H9 (cell line): Measurements from ENCODE around the gene TBR1. TPM values are rescaled to one million over a fixed set of nuclear protein-coding genes. Genes with fewer than 3 reads are reported as not detected.

Experiments
- DNase-seq: peaks from one replicate; pipeline ENCODE4 v3.0.0-alpha.2; 2017
- H2AFZ ChIP-seq: one replicate; pipeline ENCODE4 v1.6.1; 2013; ENCODE audit warnings: mild to moderate bottlenecking, low read length, control low read depth, moderate library complexity
- H2AK5ac ChIP-seq: 2 replicates; pipeline ENCODE4 v1.6.1; 2013; ENCODE audit warnings: low read length, control low read depth, mixed read lengths; ENCODE audit not compliant: insufficient read length
- H2BK120ac ChIP-seq: one replicate; pipeline ENCODE4 v1.6.1; 2013; ENCODE audit warnings: low read depth, mild to moderate bottlenecking, low read length, control low read depth, inconsistent platforms; ENCODE audit not compliant: poor library complexity, severe bottlenecking
- H2BK12ac ChIP-seq: 2 replicates; pipeline ENCODE4 v1.6.1; 2013; ENCODE audit warnings: low read length, control low read depth, mixed read lengths, low read depth; ENCODE audit not compliant: insufficient read length
- H2BK15ac ChIP-seq: 2 replicates; pipeline ENCODE4 v1.6.1; 2013; ENCODE audit warnings: low read depth, low read length, control low read depth
- H2BK20ac ChIP-seq: one replicate; pipeline ENCODE4 v1.6.1; 2013; ENCODE audit warnings: low read depth, mild to moderate bottlenecking, low read length, control low read depth, inconsistent platforms; ENCODE audit not compliant: poor library complexity, severe bottlenecking
- H2BK5ac ChIP-seq: 2 replicates; pipeline ENCODE4 v1.6.1; 2013; ENCODE audit warnings: low read length, control low read depth, mixed read lengths; ENCODE audit not compliant: insufficient read length
- H3K14ac ChIP-seq: 2 replicates; pipeline ENCODE4 v1.6.1; 2013; ENCODE audit warnings: low read length, control low read depth; ENCODE audit not compliant: insufficient read depth
- H3K18ac ChIP-seq: 2 replicates; pipeline ENCODE4 v1.6.1; 2013; ENCODE audit warnings: low read depth, mild to moderate bottlenecking, mixed read lengths, low read length, control low read depth; ENCODE audit not compliant: insufficient read length
- H3K23ac ChIP-seq: 2 replicates; pipeline ENCODE4 v1.6.1; 2013; ENCODE audit warnings: low read length, control low read depth, mixed read lengths, low read depth; ENCODE audit not compliant: insufficient read length
- H3K23me2 ChIP-seq: 2 replicates; pipeline ENCODE4 v1.6.1; 2013; ENCODE audit warnings: low read depth, mild to moderate bottlenecking, mixed read lengths, low read length, control low read depth; ENCODE audit not compliant: insufficient read length, poor library complexity, severe bottlenecking
- H3K27ac ChIP-seq: 2 replicates; pipeline ENCODE4 v1.5.1; 2013; ENCODE audit warnings: low read length, control low read depth, mixed read lengths, low read depth; ENCODE audit not compliant: insufficient read length
- H3K27me3 ChIP-seq: 2 replicates; pipeline ENCODE4 v1.6.1; 2013; ENCODE audit warnings: low read length, control low read depth, inconsistent platforms; ENCODE audit not compliant: insufficient read depth
- H3K4ac ChIP-seq: 2 replicates; pipeline ENCODE4 v1.6.1; 2013; ENCODE audit warnings: low read depth, mild to moderate bottlenecking, control low read depth, inconsistent platforms, low read length, moderate library complexity
- H3K4me1 ChIP-seq: 2 replicates; pipeline ENCODE4 v1.6.1; 2013; ENCODE audit warnings: low read length, control low read depth, inconsistent platforms; ENCODE audit not compliant: insufficient read depth
- H3K4me2 ChIP-seq: 2 replicates; pipeline ENCODE4 v1.6.1; 2013; ENCODE audit warnings: low read length, control low read depth, mixed read lengths; ENCODE audit not compliant: insufficient read length, insufficient read depth
- H3K56ac ChIP-seq: 2 replicates; pipeline ENCODE4 v1.6.1; 2013; ENCODE audit warnings: low read depth, mild to moderate bottlenecking, mixed read lengths, low read length, control low read depth; ENCODE audit not compliant: insufficient read length
- H3K79me1 ChIP-seq: 2 replicates; pipeline ENCODE4 v1.6.1; 2013; ENCODE audit warnings: low read depth, mild to moderate bottlenecking, moderate library complexity, low read length, control low read depth, inconsistent platforms; ENCODE audit not compliant: insufficient read depth, poor library complexity, severe bottlenecking
- H3K79me2 ChIP-seq: 2 replicates; pipeline ENCODE4 v1.6.1; 2013; ENCODE audit warnings: low read length, control low read depth, inconsistent platforms; ENCODE audit not compliant: insufficient read depth
- H3K9ac ChIP-seq: 2 replicates; pipeline ENCODE4 v1.6.1; 2013; ENCODE audit warnings: low read length, control low read depth, mixed read lengths; ENCODE audit not compliant: insufficient read length; ENCODE audit errors: extremely low read depth
- H3K9me3 ChIP-seq: one replicate; pipeline ENCODE4 v1.6.1; 2013; ENCODE audit warnings: low read depth, low read length, inconsistent platforms; ENCODE audit not compliant: control insufficient read depth
- H3T11ph ChIP-seq: one replicate; pipeline ENCODE4 v1.6.1; 2013; ENCODE audit warnings: mild to moderate bottlenecking, low read length, control low read depth, inconsistent platforms
- H4K20me1 ChIP-seq: one replicate; pipeline ENCODE4 v1.6.1; 2013; ENCODE audit not compliant: control insufficient read depth, insufficient read length, insufficient read depth
- H4K5ac ChIP-seq: 2 replicates; pipeline ENCODE4 v1.6.1; 2013; ENCODE audit warnings: low read depth, mild to moderate bottlenecking, mixed read lengths, low read length, control low read depth; ENCODE audit not compliant: insufficient read length
- H4K8ac ChIP-seq: replicated peaks from 2 replicates; pipeline ENCODE4 v1.6.1; 2013; ENCODE audit warnings: low read length, control low read depth, mixed read lengths, low read depth; ENCODE audit not compliant: insufficient read length
- H4K91ac ChIP-seq: 2 replicates; pipeline ENCODE4 v1.6.1; 2013; ENCODE audit warnings: low read depth, mild to moderate bottlenecking, moderate library complexity, mixed read lengths, low read length, control low read depth; ENCODE audit not compliant: insufficient read length
- H3K27ac Mint-ChIP-seq, 3 experiments: 2 replicates in 2 of 3; 3 replicates in 1 of 3; pipeline ENCODE4 v1.8.0; 2020 to 2021; ENCODE audit warnings: mixed read lengths in 3 of 3, mild to moderate bottlenecking in 1 of 3, moderate library complexity in 1 of 3
- H3K27me3 Mint-ChIP-seq: 2 replicates; pipeline ENCODE4 v1.8.0; 2021; ENCODE audit warnings: low read depth, mild to moderate bottlenecking, moderate library complexity, mixed read lengths
- H3K36me3 Mint-ChIP-seq, 3 experiments: 2 replicates in 2 of 3; 3 replicates in 1 of 3; pipeline ENCODE4 v1.8.0; 2020 to 2021; ENCODE audit warnings: low read depth in 3 of 3, mixed read lengths in 3 of 3; ENCODE audit not compliant: insufficient read depth in 1 of 3
- H3K4me1 Mint-ChIP-seq, 2 experiments: 2 replicates each; pipeline ENCODE4 v1.8.0; 2020; ENCODE audit warnings: mixed read lengths in 2 of 2
- H3K4me3 Mint-ChIP-seq, 2 experiments: 2 replicates in 1 of 2; 3 replicates in 1 of 2; pipeline ENCODE4 v1.8.0; 2020 to 2021; ENCODE audit warnings: mild to moderate bottlenecking in 2 of 2, mixed read lengths in 2 of 2, moderate library complexity in 1 of 2
- H3K9me3 Mint-ChIP-seq, 2 experiments: 2 replicates in 1 of 2; 3 replicates in 1 of 2; pipeline ENCODE4 v1.8.0; 2020; ENCODE audit warnings: mild to moderate bottlenecking in 2 of 2, mixed read lengths in 2 of 2, moderate library complexity in 1 of 2
- WGBS: extraction: QIAGEN DNeasy Blood & Tissue Kit; methylation state at CpG from one replicate; pipeline ENCODE4 v1.1.7; 2013; ENCODE audit warnings: missing lambda C conversion rate, low lambda C conversion rate, mixed read lengths; ENCODE audit not compliant: insufficient read length; ENCODE audit errors: extremely low coverage; 5-methylcytosine and 5-hydroxymethylcytosine counted together
- total RNA-seq: library from RNA; stranded (reverse); gene quantifications from 2 replicates; pipeline ENCODE4 v1.2.1, GENCODE V29; 2021
- TF ChIP-seq, protein P1 (sequence below): fragments of 200-600 bp; sonication (generic); conservative IDR thresholded peaks from 3 replicates; pipeline ENCODE4 v1.8.0; 2021; ENCODE audit warnings: antibody characterized with exemption, mild to moderate bottlenecking

TBR1 gene
- total RNA-seq, 1 experiment from 2014 or later = 0.24 TPM

- Histone ChIP-seq H3K9ac (no peak overlapping the region), H3K14ac (no peak overlapping the region), H3K9me3 (no peaks in the 10 kb centered on the region), H3K18ac (no peak overlapping the region), H2BK15ac (no peak overlapping the region), H3K4me2 (peak overlapping the region; percentile 89), H3K27ac (no peak overlapping the region), H2AFZ (no peak overlapping the region), H4K20me1 (no peaks in the 10 kb centered on the region), H3K79me1 (no peaks in the 10 kb centered on the region), H3K23ac (no peak overlapping the region), H4K5ac (no peak overlapping the region), H3K23me2 (peaks cover 13% of the 10 kb centered on the region), H2BK12ac (no peak overlapping the region), H2BK5ac (no peak overlapping the region), H2AK5ac (no peak overlapping the region), H4K8ac (no peak overlapping the region), H2BK20ac (no peak overlapping the region), H3K4me1 (0 out of 2 replicates have a peak, but pooled peaks cover under 1% of the 10 kb centered on the region), H3K79me2 (no peaks in the 10 kb centered on the region), H4K91ac (no peak overlapping the region), H3T11ph (no peak overlapping the region), H3K27me3 (peaks cover 86% of the 10 kb centered on the region), H3K4ac (no peak overlapping the region), H3K56ac (no peak overlapping the region), H2BK120ac (no peak overlapping the region)
- Mint-ChIP-seq H3K27me3 (peaks cover 100% of the 10 kb centered on the region), H3K4me3 (peak overlapping the region in 1 of 2 experiments; percentile 78; a peak in 3 of 5 replicates), H3K9me3 (peaks cover 3 to 7% of the 10 kb centered on the region in 2 experiments; a peak in 2 of 5 replicates), H3K36me3 (peaks cover 0 to 2% (median 0%) of the 10 kb centered on the region in 3 experiments; a peak in 1 of 7 replicates), H3K4me1 (peaks cover 44 to 66% of the 10 kb centered on the region in 2 experiments), H3K27ac (no peak overlapping the region)
- no peak for DNase-seq
- TF ChIP-seq, protein P1, sequence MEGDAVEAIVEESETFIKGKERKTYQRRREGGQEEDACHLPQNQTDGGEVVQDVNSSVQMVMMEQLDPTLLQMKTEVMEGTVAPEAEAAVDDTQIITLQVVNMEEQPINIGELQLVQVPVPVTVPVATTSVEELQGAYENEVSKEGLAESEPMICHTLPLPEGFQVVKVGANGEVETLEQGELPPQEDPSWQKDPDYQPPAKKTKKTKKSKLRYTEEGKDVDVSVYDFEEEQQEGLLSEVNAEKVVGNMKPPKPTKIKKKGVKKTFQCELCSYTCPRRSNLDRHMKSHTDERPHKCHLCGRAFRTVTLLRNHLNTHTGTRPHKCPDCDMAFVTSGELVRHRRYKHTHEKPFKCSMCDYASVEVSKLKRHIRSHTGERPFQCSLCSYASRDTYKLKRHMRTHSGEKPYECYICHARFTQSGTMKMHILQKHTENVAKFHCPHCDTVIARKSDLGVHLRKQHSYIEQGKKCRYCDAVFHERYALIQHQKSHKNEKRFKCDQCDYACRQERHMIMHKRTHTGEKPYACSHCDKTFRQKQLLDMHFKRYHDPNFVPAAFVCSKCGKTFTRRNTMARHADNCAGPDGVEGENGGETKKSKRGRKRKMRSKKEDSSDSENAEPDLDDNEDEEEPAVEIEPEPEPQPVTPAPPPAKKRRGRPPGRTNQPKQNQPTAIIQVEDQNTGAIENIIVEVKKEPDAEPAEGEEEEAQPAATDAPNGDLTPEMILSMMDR = no peak
- no CpG with 5 or more reads among the region's 15 CpGs for WGBS
These were observed 2.2 kb downstream of the TBR1 start for GRCh38 chr2:161418275-161418714.
